Measurements from ENCODE around the gene F10. TPM values are rescaled to one million over a fixed set of nuclear protein-coding genes. Genes with fewer than 3 reads are reported as not detected.

The F10 gene
- polyA plus RNA-seq, 1 donor from 2014 or later = not detected

DNA sequence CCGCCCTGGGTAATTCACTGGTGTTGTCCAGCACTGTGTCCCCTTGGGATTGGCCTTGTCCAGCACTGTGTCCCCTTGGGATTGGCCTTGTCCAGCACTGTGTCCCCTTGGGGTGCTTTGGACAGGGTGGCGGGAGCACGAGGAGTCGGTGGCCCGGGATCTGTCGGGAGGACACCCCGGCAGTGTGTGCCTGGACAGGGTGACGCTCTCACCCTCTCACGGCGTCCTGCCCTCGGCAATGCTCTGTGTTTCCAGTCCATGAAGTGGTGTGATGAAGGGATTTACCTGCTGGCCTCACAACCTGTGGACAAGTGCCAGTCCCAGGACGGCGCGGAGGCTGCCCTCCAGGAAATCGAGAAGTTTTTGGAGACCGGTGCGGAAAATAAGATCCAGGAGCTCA, 46.9 kb upstream of the F10 start:
- Histone ChIP-seq H3K27ac (ENCODE audit: low read length) (no peak overlapping the region), H3K9ac (ENCODE audit: low read length) (no peak overlapping the region), H3K36me3 (ENCODE audit: insufficient read depth, low read length) (peaks cover 5% of the 10 kb centered on the region)

DNA sequence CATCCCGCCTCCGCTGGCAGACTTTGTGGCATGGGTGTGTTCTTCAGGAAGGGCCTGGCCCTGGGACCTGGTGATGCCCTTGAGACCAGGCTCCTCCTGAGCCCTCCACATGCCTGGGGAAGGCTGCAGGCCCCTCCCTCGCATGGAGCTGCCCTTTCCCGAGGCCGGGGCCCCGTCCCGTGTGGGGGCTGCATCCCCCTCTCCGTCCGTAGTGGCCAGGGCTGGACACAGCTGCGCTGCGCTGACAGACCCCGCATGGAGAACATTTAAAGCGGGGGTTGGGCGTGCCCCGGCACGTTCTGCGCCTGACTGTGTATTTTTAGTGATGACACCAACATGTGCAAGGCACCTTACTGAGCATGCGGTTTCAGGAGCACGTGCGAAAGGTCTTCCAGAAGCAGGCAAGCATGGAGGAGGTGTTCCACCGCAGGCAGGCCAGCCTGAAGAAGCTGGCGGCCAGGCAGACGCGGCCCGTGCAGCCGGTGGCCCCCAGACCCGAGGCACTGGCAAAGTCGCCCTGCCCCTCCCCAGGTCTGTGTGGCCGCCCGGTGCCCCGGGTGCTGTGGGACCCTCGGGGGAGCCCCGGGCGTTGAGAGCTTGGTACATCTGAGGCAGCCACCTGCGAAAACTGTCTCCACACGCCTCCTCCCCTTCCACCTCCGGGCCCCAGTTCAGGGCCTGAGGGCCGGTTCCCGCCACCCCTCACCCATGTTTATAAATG, 45.8 kb upstream of the F10 start:
- H3K79me2 ChIP-seq (replicated peaks; ENCODE audit: insufficient read depth, low read length) = no peaks in the 10 kb centered on the region
- H3K4me2 ChIP-seq (ENCODE audit: low read length) = no peak overlapping the region
- no peaks in the 10 kb centered on the region for H3K27me3 ChIP-seq (ENCODE audit: insufficient read depth, low read depth, low read length)
- no peaks in the 10 kb centered on the region for H4K20me1 ChIP-seq (ENCODE audit: insufficient read depth)
- no peak overlapping the region for H3K4me3 ChIP-seq (ENCODE audit: low read length)
- no peak overlapping the region for H3K9ac ChIP-seq (ENCODE audit: low read length)
- H3K27ac ChIP-seq (ENCODE audit: low read length) = no peak overlapping the region
- H3F3A ChIP-seq (ENCODE audit: insufficient read depth, low read length, poor library complexity, severe bottlenecking) = no peaks in the 10 kb centered on the region
- H3K9me2 ChIP-seq (ENCODE audit: insufficient read depth, low read length) = no peaks in the 10 kb centered on the region
- H2AFZ ChIP-seq (ENCODE audit: low read depth, low read length) = no peak overlapping the region
- H3K36me3 ChIP-seq (ENCODE audit: insufficient read depth, low read length) = peaks cover 5% of the 10 kb centered on the region
- H3K9me3 ChIP-seq (ENCODE audit: low read length) = no peaks in the 10 kb centered on the region
- TF ChIP-seq RAD21 (conservative IDR thresholded peaks at IDR 0.05) = no peak

More for the DNA sequence above, 46.9 kb upstream of the F10 start:
- H3F3A ChIP-seq (ENCODE audit: insufficient read depth, low read length, poor library complexity, severe bottlenecking) = no peaks in the 10 kb centered on the region
- H3K4me3 ChIP-seq (ENCODE audit: low read length) = no peak overlapping the region
- H3K79me2 ChIP-seq (replicated peaks; ENCODE audit: insufficient read depth, low read length) = no peaks in the 10 kb centered on the region
- no peaks in the 10 kb centered on the region for H3K27me3 ChIP-seq (ENCODE audit: insufficient read depth, low read depth, low read length)
- H4K20me1 ChIP-seq (ENCODE audit: insufficient read depth) = no peaks in the 10 kb centered on the region
- TF ChIP-seq EZH2 (IDR thresholded peaks at IDR 0.05; ENCODE audit: borderline replicate concordance, insufficient read depth, low read length, poor library complexity, severe bottlenecking) (no peak), EP300 (conservative IDR thresholded peaks at IDR 0.05; ENCODE audit: poor library complexity, severe bottlenecking) (no peak), SMC3 (conservative IDR thresholded peaks at IDR 0.05; ENCODE audit: poor library complexity) (no peak)
- H2AFZ ChIP-seq (ENCODE audit: low read depth, low read length) = no peak overlapping the region
- H3K9me3 ChIP-seq (ENCODE audit: low read length) = no peaks in the 10 kb centered on the region
- no peak overlapping the region for H3K4me2 ChIP-seq (ENCODE audit: low read length)
- H3K9me2 ChIP-seq (ENCODE audit: insufficient read depth, low read length) = no peaks in the 10 kb centered on the region

DNA sequence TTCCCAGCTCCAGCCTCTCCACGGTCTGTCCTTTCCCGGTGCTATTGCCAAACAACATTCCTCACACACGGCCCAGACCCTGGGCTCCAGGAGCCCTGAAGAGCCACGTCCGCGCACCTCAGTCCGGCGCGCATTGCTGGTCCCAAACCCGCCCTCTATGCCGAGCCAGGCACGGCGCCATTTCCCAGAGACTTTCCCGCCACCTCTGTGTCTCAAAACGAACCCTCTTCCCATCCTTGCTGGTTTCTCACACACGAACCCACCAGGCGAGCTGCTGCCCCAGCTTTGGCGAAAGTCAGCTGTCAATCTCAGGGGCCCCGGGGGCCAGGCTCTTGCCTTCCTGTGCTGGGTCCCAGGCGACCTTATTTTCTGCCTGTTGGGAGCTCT, 45.0 kb upstream of the F10 start:
- Histone ChIP-seq H3F3A (ENCODE audit: insufficient read depth, low read length, poor library complexity, severe bottlenecking) (no peaks in the 10 kb centered on the region), H3K9me2 (ENCODE audit: insufficient read depth, low read length) (no peaks in the 10 kb centered on the region), H3K4me3 (ENCODE audit: low read length) (no peak overlapping the region), H3K36me3 (ENCODE audit: insufficient read depth, low read length) (peaks cover 5% of the 10 kb centered on the region), H3K9me3 (ENCODE audit: low read length) (no peaks in the 10 kb centered on the region), H3K27me3 (ENCODE audit: insufficient read depth, low read depth, low read length) (no peaks in the 10 kb centered on the region), H2AFZ (ENCODE audit: low read depth, low read length) (no peak overlapping the region), H4K20me1 (ENCODE audit: insufficient read depth) (no peaks in the 10 kb centered on the region), H3K4me2 (ENCODE audit: low read length) (no peak overlapping the region), H3K27ac (ENCODE audit: low read length) (no peak overlapping the region), H3K79me2 (replicated peaks; ENCODE audit: insufficient read depth, low read length) (no peaks in the 10 kb centered on the region), H3K9ac (ENCODE audit: low read length) (no peak overlapping the region)
- TF ChIP-seq MXI1 (conservative IDR thresholded peaks at IDR 0.05; ENCODE audit: poor library complexity, severe bottlenecking) (no peak), REST (IDR thresholded peaks at IDR 0.05; ENCODE audit: borderline replicate concordance) (no peak), EP300 (conservative IDR thresholded peaks at IDR 0.05; ENCODE audit: poor library complexity, severe bottlenecking) (no peak)

All from neural cell (in vitro differentiated cells).